Measurements from ENCODE around the gene C1orf21. TPM values are rescaled to one million over a fixed set of nuclear protein-coding genes. Genes with fewer than 3 reads are reported as not detected.

C1orf21 gene
- total RNA-seq, 4 donors from 2014 or later: 24.0 to 43.0 (median 40.3) TPM

GRCh38 chr1:184356891-184357290 lies 29.9 kb upstream of the C1orf21 start:
- DNase-seq (ENCODE audit: low spot score) (no peak), ATAC-seq (ENCODE audit: low FRiP score) (no peak)
- no peak for TF ChIP-seq CTCF (IDR thresholded peaks at IDR 0.05)

- DNase-seq (ENCODE audit: low spot score) (no peak), ATAC-seq (ENCODE audit: low FRiP score) (no peak)
- TF ChIP-seq CTCF (IDR thresholded peaks at IDR 0.05): no peak
These were observed 28.6 kb upstream of the C1orf21 start for GRCh38 chr1:184358256-184358655.

- no peak for DNase-seq (ENCODE audit: low spot score)
- no peak for ATAC-seq (ENCODE audit: low FRiP score)
- TF ChIP-seq CTCF (IDR thresholded peaks at IDR 0.05): no peak
These were observed 26.9 kb upstream of the C1orf21 start for GRCh38 chr1:184359909-184360308.

GRCh38 chr1:184362876-184363275 lies 24.0 kb upstream of the C1orf21 start:
- DNase-seq (ENCODE audit: low spot score): no peak
- no peak for ATAC-seq (ENCODE audit: low FRiP score)
- no peak for TF ChIP-seq CTCF (IDR thresholded peaks at IDR 0.05)

- TF ChIP-seq CTCF (IDR thresholded peaks at IDR 0.05): no peak
- DNase-seq (ENCODE audit: low spot score) (no peak), ATAC-seq (ENCODE audit: low FRiP score) (no peak)
These were observed 21.1 kb upstream of the C1orf21 start for GRCh38 chr1:184365699-184366098.

GRCh38 chr1:184366997-184367396 lies 19.8 kb upstream of the C1orf21 start:
- DNase-seq (ENCODE audit: low spot score) (no peak), ATAC-seq (ENCODE audit: low FRiP score) (peak; percentile 56)
- TF ChIP-seq CTCF (IDR thresholded peaks at IDR 0.05): no peak

- DNase-seq (ENCODE audit: low spot score): no peak
- no peak for ATAC-seq (ENCODE audit: low FRiP score)
- no peak for TF ChIP-seq CTCF (IDR thresholded peaks at IDR 0.05)
These were observed 19.3 kb upstream of the C1orf21 start for GRCh38 chr1:184367427-184368038.

All from omental fat pad (tissue), 4 donors.